A673 (cell line): Measurements from ENCODE around the gene CD164.

Source experiments
- EZH2 ChIP-seq: fragments of 200-600 bp; sonication (generic); IDR thresholded peaks from 2 replicates; pipeline ENCODE4 v1.6.1; 2017; ENCODE audit warnings: borderline replicate concordance, low read depth, mild to moderate bottlenecking, mixed read lengths, antibody characterized with exemption, low read length; ENCODE audit not compliant: poor library complexity, severe bottlenecking
- TF ChIP-seq, protein P1 (sequence below): fragments of 300-800, 200-600 bp; sonication (generic); conservative IDR thresholded peaks from 2 replicates; pipeline ENCODE4 v1.5.1; 2017; ENCODE audit warnings: low read depth, mild to moderate bottlenecking, antibody characterized with exemption, low read length, moderate library complexity, mixed read lengths

DNA sequence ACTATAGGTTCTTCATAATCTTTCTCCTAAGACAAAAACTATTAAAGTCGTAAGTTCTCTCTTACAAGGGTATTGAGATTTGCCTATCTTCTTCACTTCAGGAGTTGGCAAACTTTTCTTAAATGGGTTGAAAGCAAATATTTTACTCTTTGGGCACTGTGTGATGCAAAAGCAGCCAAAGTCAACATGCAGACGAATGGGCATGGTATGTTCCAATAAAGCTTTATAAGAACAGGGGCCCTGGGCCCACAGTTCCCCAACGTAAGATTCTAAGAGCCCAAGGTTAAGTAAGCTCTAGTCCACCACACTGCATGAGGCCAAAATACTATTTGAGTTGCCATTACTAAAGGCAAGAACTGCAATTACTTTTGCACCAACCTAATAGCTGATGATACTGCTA, 11.5 kb downstream of the CD164 start:
- TF ChIP-seq, protein P1, sequence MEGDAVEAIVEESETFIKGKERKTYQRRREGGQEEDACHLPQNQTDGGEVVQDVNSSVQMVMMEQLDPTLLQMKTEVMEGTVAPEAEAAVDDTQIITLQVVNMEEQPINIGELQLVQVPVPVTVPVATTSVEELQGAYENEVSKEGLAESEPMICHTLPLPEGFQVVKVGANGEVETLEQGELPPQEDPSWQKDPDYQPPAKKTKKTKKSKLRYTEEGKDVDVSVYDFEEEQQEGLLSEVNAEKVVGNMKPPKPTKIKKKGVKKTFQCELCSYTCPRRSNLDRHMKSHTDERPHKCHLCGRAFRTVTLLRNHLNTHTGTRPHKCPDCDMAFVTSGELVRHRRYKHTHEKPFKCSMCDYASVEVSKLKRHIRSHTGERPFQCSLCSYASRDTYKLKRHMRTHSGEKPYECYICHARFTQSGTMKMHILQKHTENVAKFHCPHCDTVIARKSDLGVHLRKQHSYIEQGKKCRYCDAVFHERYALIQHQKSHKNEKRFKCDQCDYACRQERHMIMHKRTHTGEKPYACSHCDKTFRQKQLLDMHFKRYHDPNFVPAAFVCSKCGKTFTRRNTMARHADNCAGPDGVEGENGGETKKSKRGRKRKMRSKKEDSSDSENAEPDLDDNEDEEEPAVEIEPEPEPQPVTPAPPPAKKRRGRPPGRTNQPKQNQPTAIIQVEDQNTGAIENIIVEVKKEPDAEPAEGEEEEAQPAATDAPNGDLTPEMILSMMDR: no peak
- TF ChIP-seq EZH2: no peak
